H1 (cell line): ENCODE results near the gene TEDDM1. TPM values are rescaled to one million over a fixed set of nuclear protein-coding genes. Genes with fewer than 3 reads are reported as not detected.

ENCODE experiments used
- CTCF ChIA-PET: fragments of 300-600 bp; sonication (Branson Sonifier 250); formaldehyde crosslinking; loops from one replicate; lab custom pipeline; 2021; ENCODE audit not compliant: partially characterized antibody; lab: Charles Lee
- POLR2A ChIA-PET: fragments of 300-600 bp; sonication (Branson Sonifier 250); formaldehyde crosslinking; loops from one replicate; lab custom pipeline; 2021; ENCODE audit warnings: inconsistent platforms; ENCODE audit not compliant: partially characterized antibody; lab: Charles Lee
- DNase-seq, 2 experiments: peaks; one replicate each; pipeline versions ENCODE4 v3.0.0 to v3.0.0-alpha.2; 2010 to 2022; ENCODE audit warnings: low spot score in 2 of 2, low read depth in 1 of 2, mixed read lengths in 1 of 2
- FAIRE-seq: peaks from 2 replicates; lab custom pipeline; 2011; peaks lifted over from hg19 to GRCh38; lab: Jason Lieb, UNC
- H2AFZ ChIP-seq: 2 replicates; pipeline ENCODE4 v1.8.1; 2012; ENCODE audit warnings: low read length, inconsistent platforms
- H2AK5ac ChIP-seq: 2 replicates; pipeline ENCODE4 v1.6.1; 2013; ENCODE audit warnings: low read depth, low read length
- H2BK120ac ChIP-seq: replicated peaks from 2 replicates; pipeline ENCODE3; 2013; ENCODE audit warnings: low read depth, low read length, inconsistent platforms
- H2BK12ac ChIP-seq: 2 replicates; pipeline ENCODE4 v1.6.1; 2013; ENCODE audit warnings: low read depth, low read length
- H2BK15ac ChIP-seq: 2 replicates; pipeline ENCODE4 v1.6.1; 2013; ENCODE audit warnings: low read length
- H2BK20ac ChIP-seq: 2 replicates; pipeline ENCODE4 v1.6.1; 2013; ENCODE audit warnings: low read length
- H2BK5ac ChIP-seq: 2 replicates; pipeline ENCODE4 v1.6.1; 2013; ENCODE audit warnings: low read depth, low read length
- H3K14ac ChIP-seq: 2 replicates; pipeline ENCODE4 v1.6.1; 2013; ENCODE audit warnings: inconsistent platforms; ENCODE audit not compliant: insufficient read length
- H3K18ac ChIP-seq: 2 replicates; pipeline ENCODE4 v1.6.1; 2013; ENCODE audit warnings: low read length; ENCODE audit errors: extremely low read depth
- H3K23ac ChIP-seq: 2 replicates; pipeline ENCODE4 v1.6.1; 2013; ENCODE audit warnings: inconsistent platforms; ENCODE audit not compliant: insufficient read length
- H3K23me2 ChIP-seq: 2 replicates; pipeline ENCODE4 v1.6.1; 2013; ENCODE audit warnings: low read depth, low read length
- H3K27ac ChIP-seq: 2 replicates; pipeline ENCODE4 v1.6.1; 2011; ENCODE audit warnings: low read depth, low read length, inconsistent platforms
- H3K27me3 ChIP-seq, 4 experiments: replicated peaks in 1 of 4; 1 replicate in 1 of 4; 2 replicates in 3 of 4; pipeline versions ENCODE4 v1.6.1 to v1.8.1; 2011 to 2013; ENCODE audit warnings: low read length in 3 of 4, mild to moderate bottlenecking in 3 of 4, inconsistent platforms in 2 of 4, mixed read lengths in 2 of 4, moderate library complexity in 1 of 4; ENCODE audit not compliant: control insufficient read depth in 3 of 4, insufficient read depth in 3 of 4; ENCODE audit errors: extremely low read depth in 1 of 4
- H3K36me3 ChIP-seq, 4 experiments: 2 replicates each; pipeline versions ENCODE4 v1.6.1 to v1.8.1; 2011 to 2013; ENCODE audit warnings: mild to moderate bottlenecking in 4 of 4, low read length in 3 of 4, moderate library complexity in 2 of 4, control low read depth in 1 of 4, inconsistent platforms in 1 of 4; ENCODE audit not compliant: insufficient read depth in 4 of 4, control insufficient read depth in 2 of 4
- H3K4ac ChIP-seq: replicated peaks from 2 replicates; pipeline ENCODE3; 2013; ENCODE audit warnings: low read length, low read depth, mixed read lengths, inconsistent platforms; ENCODE audit not compliant: insufficient read length
- H3K4me1 ChIP-seq, 4 experiments: replicated peaks in 1 of 4; 1 replicate in 1 of 4; 2 replicates in 3 of 4; pipeline versions ENCODE4 v1.6.1 to v1.8.1; 2011 to 2013; ENCODE audit warnings: low read length in 3 of 4, inconsistent platforms in 2 of 4, mixed read lengths in 1 of 4; ENCODE audit not compliant: insufficient read depth in 4 of 4, control insufficient read depth in 3 of 4
- H3K4me2 ChIP-seq, 2 experiments: 2 replicates each; pipeline versions ENCODE4 v1.6.1 to v1.8.1; 2011 to 2013; ENCODE audit warnings: low read depth in 2 of 2, low read length in 2 of 2, control low read depth in 1 of 2, inconsistent platforms in 1 of 2, mild to moderate bottlenecking in 1 of 2; ENCODE audit not compliant: insufficient read depth in 1 of 2
- H3K4me3 ChIP-seq, 4 experiments: fragments of 200-600, 300-600 bp in 1 of 4; sonication (generic), shearing (Covaris generic), sonication (Bioruptor Twin) in 1 of 4; 2 replicates each; pipeline versions ENCODE4 v1.5.1 to v1.8.1; 2011 to 2016; ENCODE audit warnings: low read length in 4 of 4, low read depth in 3 of 4, control low read depth in 2 of 4, inconsistent platforms in 2 of 4, mild to moderate bottlenecking in 2 of 4, mixed read lengths in 1 of 4, moderate library complexity in 1 of 4; ENCODE audit not compliant: insufficient read depth in 2 of 4; ENCODE audit errors: extremely low read depth in 1 of 4
- H3K56ac ChIP-seq: replicated peaks from 2 replicates; pipeline ENCODE3; 2013; ENCODE audit warnings: low read depth, mild to moderate bottlenecking, mixed read lengths, low read length, inconsistent platforms; ENCODE audit not compliant: insufficient read length
- H3K79me1 ChIP-seq: 2 replicates; pipeline ENCODE4 v1.6.1; 2013; ENCODE audit warnings: low read depth, low read length, control low read depth
- H3K79me2 ChIP-seq, 2 experiments: 2 replicates each; pipeline versions ENCODE4 v1.6.1 to v1.8.1; 2012 to 2013; ENCODE audit warnings: low read length in 2 of 2, mild to moderate bottlenecking in 2 of 2, inconsistent platforms in 1 of 2; ENCODE audit not compliant: insufficient read depth in 2 of 2, control insufficient read depth in 1 of 2
- H3K9ac ChIP-seq, 4 experiments: replicated peaks in 1 of 4; 1 replicate in 1 of 4; 2 replicates in 3 of 4; pipeline versions ENCODE4 v1.6.1 to v1.8.1; 2011 to 2013; ENCODE audit warnings: low read depth in 3 of 4, low read length in 3 of 4, control low read depth in 2 of 4, mild to moderate bottlenecking in 2 of 4, moderate library complexity in 2 of 4, inconsistent platforms in 1 of 4; ENCODE audit errors: extremely low read depth in 1 of 4
- H3K9me3 ChIP-seq, 2 experiments: 2 replicates each; pipeline versions ENCODE4 v1.6.1 to v1.8.1; 2012 to 2013; ENCODE audit warnings: mild to moderate bottlenecking in 2 of 2, moderate library complexity in 2 of 2, control low read depth in 1 of 2, inconsistent platforms in 1 of 2, low read depth in 1 of 2, low read length in 1 of 2, mixed read lengths in 1 of 2; ENCODE audit not compliant: insufficient read depth in 2 of 2
- H4K20me1 ChIP-seq, 2 experiments: replicated peaks in 1 of 2; 2 replicates each; pipeline versions ENCODE3 to v1.8.1; 2011 to 2013; ENCODE audit warnings: inconsistent platforms in 2 of 2, low read length in 2 of 2, mild to moderate bottlenecking in 1 of 2; ENCODE audit not compliant: insufficient read depth in 2 of 2, control insufficient read depth in 1 of 2
- H4K5ac ChIP-seq: 2 replicates; pipeline ENCODE4 v1.6.1; 2013; ENCODE audit warnings: low read length, low read depth, mixed read lengths, inconsistent platforms; ENCODE audit not compliant: insufficient read length
- H4K8ac ChIP-seq: 2 replicates; pipeline ENCODE4 v1.8.0; 2013; ENCODE audit warnings: mild to moderate bottlenecking, moderate library complexity, low read length, inconsistent platforms; ENCODE audit not compliant: insufficient read depth; ENCODE audit errors: extremely low read depth
- H4K91ac ChIP-seq: replicated peaks from 2 replicates; pipeline ENCODE3; 2013; ENCODE audit warnings: low read length, mixed read lengths, inconsistent platforms; ENCODE audit not compliant: insufficient read length
- CREB1 ChIP-seq: IDR thresholded peaks from 2 replicates; pipeline ENCODE4 v1.6.1; 2012; ENCODE audit warnings: inconsistent platforms
- FOSL1 ChIP-seq: IDR thresholded peaks from 2 replicates; pipeline ENCODE4 v1.6.1; 2011; ENCODE audit warnings: mild to moderate bottlenecking, low read depth, low read length, moderate library complexity; ENCODE audit not compliant: insufficient read depth
- GABPA ChIP-seq: IDR thresholded peaks from 2 replicates; pipeline ENCODE4 v1.6.1; 2011; ENCODE audit warnings: mild to moderate bottlenecking, low read length, moderate library complexity, borderline replicate concordance; ENCODE audit not compliant: insufficient read depth
- GTF2F1 ChIP-seq: IDR thresholded peaks from 2 replicates; pipeline ENCODE4 v1.6.1; 2012; ENCODE audit warnings: low read depth, low read length, improper control_type of control experiment, borderline replicate concordance
- JUND ChIP-seq: IDR thresholded peaks from 2 replicates; pipeline ENCODE4 v1.6.1; 2011; ENCODE audit warnings: mild to moderate bottlenecking, improper control_type of control experiment, low read length
- NANOG ChIP-seq: IDR thresholded peaks from 2 replicates; pipeline ENCODE4 v1.6.1; 2011; ENCODE audit warnings: low read length, low read depth, mild to moderate bottlenecking, inconsistent platforms; ENCODE audit not compliant: insufficient read depth, poor library complexity, severe bottlenecking
- RNF2 ChIP-seq: fragments of 200-900, 300-1000 bp; sonication (generic); IDR thresholded peaks from 2 replicates; pipeline ENCODE4 v1.7.1; 2016; ENCODE audit warnings: borderline replicate concordance, low read depth, mild to moderate bottlenecking, antibody characterized with exemption, low read length; ENCODE audit not compliant: poor library complexity, severe bottlenecking; ENCODE audit errors: missing control alignments
- SAP30 ChIP-seq: fragments of 300-600 bp; sonication (generic); IDR thresholded peaks from 2 replicates; pipeline ENCODE4 v1.7.1; 2012; ENCODE audit warnings: low read length, moderate library complexity, mild to moderate bottlenecking, inconsistent platforms; ENCODE audit not compliant: insufficient read depth, insufficient replicate concordance
- SIX5 ChIP-seq: IDR thresholded peaks from 2 replicates; pipeline ENCODE4 v1.6.1; 2011; ENCODE audit warnings: mild to moderate bottlenecking, low read depth, low read length
- SP2 ChIP-seq: IDR thresholded peaks from 2 replicates; pipeline ENCODE4 v1.6.1; 2012; ENCODE audit warnings: mild to moderate bottlenecking, low read length, inconsistent platforms
- SRF ChIP-seq: IDR thresholded peaks from 2 replicates; pipeline ENCODE4 v1.6.1; 2011; ENCODE audit warnings: mild to moderate bottlenecking, low read depth, low read length, moderate library complexity
- SUZ12 ChIP-seq: fragments of 200-600 bp; sonication (generic); IDR thresholded peaks from 2 replicates; pipeline ENCODE4 v1.6.1; 2012; ENCODE audit warnings: mild to moderate bottlenecking, inconsistent platforms, low read length, moderate library complexity, mixed read lengths
- WGBS, 2 experiments: shearing (Covaris generic) in 1 of 2; methylation state at CpG; one replicate each; pipeline versions ENCODE4 v1.1.6 to v1.1.7; 2013 to 2015; ENCODE audit warnings: low lambda C conversion rate in 2 of 2, mixed read lengths in 2 of 2, inconsistent platforms in 1 of 2, low coverage in 1 of 2, missing lambda C conversion rate in 1 of 2; ENCODE audit not compliant: insufficient replicate concordance in 2 of 2, insufficient coverage in 1 of 2, insufficient read length in 1 of 2; ENCODE audit errors: extremely low coverage in 1 of 2, missing lambda C conversion rate in 1 of 2; 5-methylcytosine and 5-hydroxymethylcytosine counted together
- polyA plus RNA-seq, 7 experiments: library from polyadenylated mRNA; depleted of rRNA in 3 of 7; stranded (reverse) in 5 of 7; unstranded in 2 of 7; fragments of >200 nt in 5 of 7; fragments of 200-250 nt in 2 of 7; gene quantifications; 1 replicate in 5 of 7; 2 replicates in 1 of 7; 4 replicates in 1 of 7; pipeline versions ENCODE4 v1.2.1 to v1.2.3, GENCODE V29; 2011 to 2013; ENCODE audit warnings: missing spikeins in 2 of 7, mixed read lengths in 2 of 7
- total RNA-seq: library from RNA; stranded (reverse); fragmentation: NEBNext Ultra II Directional; extraction: Animal tissue kit (Norgen Biotek cat#: 25700); gene quantifications from 2 replicates; pipeline ENCODE4 v1.2.1, GENCODE V29; 2021
- TF ChIP-seq, protein P1 (sequence below): IDR thresholded peaks from 2 replicates; pipeline ENCODE4 v1.6.1; 2011; ENCODE audit warnings: low read length, improper control_type of control experiment

Gene TEDDM1
- total and polyA plus RNA-seq, 2 of the 8 experiments (the other 6 are each of a cell fraction or from before 2014, with no cell fraction given): not detected

DNA sequence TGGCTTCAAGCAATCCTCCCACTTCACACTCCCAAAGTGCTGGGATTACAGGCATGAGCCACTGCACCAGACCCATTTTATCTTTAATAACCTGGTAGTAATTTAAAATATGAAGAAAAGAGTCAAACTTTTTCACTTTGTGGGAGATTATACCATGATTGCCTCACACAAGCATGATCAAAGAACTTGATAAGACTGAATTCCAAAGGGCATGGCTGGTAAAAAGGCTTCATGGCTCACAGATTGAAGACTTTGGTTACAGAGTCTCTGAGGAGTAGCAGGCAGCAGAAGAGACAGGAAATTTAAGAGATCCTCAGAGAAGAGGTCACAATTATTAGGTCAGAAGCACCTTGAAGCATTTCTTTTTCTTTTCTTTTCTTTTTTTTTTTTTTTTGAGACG, 33.1 kb upstream of the TEDDM1 start:
- H3K36me3 ChIP-seq: no peaks in the 10 kb centered on the region
- TF ChIP-seq SAP30: no peak
- TF ChIP-seq JUND: no peak
- TF ChIP-seq SP2: no peak
- TF ChIP-seq FOSL1: no peak
- no peak for TF ChIP-seq SRF
- TF ChIP-seq RNF2: no peak
- TF ChIP-seq GABPA: no peak
- TF ChIP-seq GTF2F1: no peak
- no peak for TF ChIP-seq SUZ12
- TF ChIP-seq CREB1: no peak
- TF ChIP-seq, protein P1, sequence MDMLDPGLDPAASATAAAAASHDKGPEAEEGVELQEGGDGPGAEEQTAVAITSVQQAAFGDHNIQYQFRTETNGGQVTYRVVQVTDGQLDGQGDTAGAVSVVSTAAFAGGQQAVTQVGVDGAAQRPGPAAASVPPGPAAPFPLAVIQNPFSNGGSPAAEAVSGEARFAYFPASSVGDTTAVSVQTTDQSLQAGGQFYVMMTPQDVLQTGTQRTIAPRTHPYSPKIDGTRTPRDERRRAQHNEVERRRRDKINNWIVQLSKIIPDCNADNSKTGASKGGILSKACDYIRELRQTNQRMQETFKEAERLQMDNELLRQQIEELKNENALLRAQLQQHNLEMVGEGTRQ: no peak
- no peak for TF ChIP-seq NANOG
- TF ChIP-seq SIX5: no peak

More for the DNA sequence above, 33.1 kb upstream of the TEDDM1 start:
- Histone ChIP-seq H3K79me2 (no peaks in the 10 kb centered on the region), H3K4me2 (no peak overlapping the region), H3K79me1 (no peaks in the 10 kb centered on the region), H3K27ac (no peak overlapping the region), H3K56ac (no peak overlapping the region), H3K4me3 (no peak overlapping the region), H2AK5ac (no peak overlapping the region), H3K4me1 (no peaks in the 10 kb centered on the region), H4K8ac (no peak overlapping the region), H2BK12ac (no peak overlapping the region), H3K27me3 (no peaks in the 10 kb centered on the region), H4K91ac (no peak overlapping the region), H2BK5ac (no peak overlapping the region), H2BK120ac (no peak overlapping the region), H3K23ac (no peak overlapping the region), H2BK20ac (no peak overlapping the region), H3K14ac (no peak overlapping the region), H4K5ac (no peak overlapping the region), H3K9ac (no peak overlapping the region), H3K4ac (no peak overlapping the region), H2AFZ (no peak overlapping the region), H3K9me3 (peaks cover 3 to 5% of the 10 kb centered on the region in 2 experiments; a peak in 1 of 4 replicates), H2BK15ac (no peak overlapping the region), H4K20me1 (no peaks in the 10 kb centered on the region), H3K23me2 (no peaks in the 10 kb centered on the region), H3K18ac (no peak overlapping the region)
- WGBS, 2 experiments: no CpG with 5 or more reads among the region's 1 CpG
- FAIRE-seq (no peak), DNase-seq (no peak)
- POLR2A ChIA-PET: no interaction called here
- CTCF ChIA-PET: interaction anchor here (0.6 to 1.7 kb wide), 2 partner anchors 34 to 79 kb away, joined by 3 read pairs; no protein-coding TSS in a partner anchor
